HepG2 (cell line): ENCODE measurements around the gene TMEM135. TPM values are rescaled to one million over a fixed set of nuclear protein-coding genes. Genes with fewer than 3 reads are reported as not detected.

ENCODE experiments used
- ATAC-seq: fragments of 200-7000 bp; cut with Tn5 transposase; 3 replicates; pipeline ENCODE4 v1.9.1; 2020; ENCODE audit warnings: mild to moderate bottlenecking, moderate library complexity
- BruUV-seq: library from RNA; stranded (reverse); fragments of 400-500 nt; replicated peaks from 2 replicates; lab custom pipeline; 2021; lab: Mats Ljungman, UMichigan
- CTCF ChIA-PET: fragments of 300-600 bp; formaldehyde crosslinking; extraction: SDS; loops from one replicate; lab custom pipeline; 2021; ENCODE audit warnings: low total read pairs, inconsistent platforms, low intra/inter-chr PET ratio; lab: Yijun Ruan, JAX
- POLR2A ChIA-PET: fragments of 350-600 bp; sonication (Branson Sonifier 250); formaldehyde crosslinking; loops from one replicate; lab custom pipeline; 2020; ENCODE audit warnings: antibody characterized with exemption, inconsistent platforms; lab: Yijun Ruan, JAX
- DNase-seq: peaks from one replicate; pipeline ENCODE4 v3.0.0-alpha.2; 2015; ENCODE audit warnings: low spot score
- FAIRE-seq: peaks from 3 replicates; lab custom pipeline; 2011; peaks lifted over from hg19 to GRCh38; lab: Jason Lieb, UNC
- H2AFZ ChIP-seq: one replicate; pipeline ENCODE4 v1.6.1; 2011; ENCODE audit warnings: low read length, inconsistent platforms
- H3K27ac ChIP-seq: fragments of 300-600 bp; 3 replicates; pipeline ENCODE4 v1.8.0; 2011; ENCODE audit warnings: mixed run types, mild to moderate bottlenecking, mixed read lengths, low read length, inconsistent platforms; ENCODE audit not compliant: insufficient read depth; ENCODE audit errors: extremely low read length
- H3K27me3 ChIP-seq, 2 experiments: fragments of 200-600 bp in 1 of 2; 2 replicates in 1 of 2; 3 replicates in 1 of 2; pipeline versions ENCODE4 v1.6.0 to v1.8.0; 2011; ENCODE audit warnings: low read length in 2 of 2, mild to moderate bottlenecking in 2 of 2, moderate library complexity in 2 of 2, inconsistent platforms in 1 of 2; ENCODE audit not compliant: insufficient read depth in 2 of 2, control insufficient read depth in 1 of 2
- H3K36me3 ChIP-seq, 2 experiments: fragments of 200-600 bp in 1 of 2; replicated peaks in 1 of 2; 2 replicates in 1 of 2; 3 replicates in 1 of 2; pipeline versions ENCODE4 v1.5.1 to v1.8.0; 2011; ENCODE audit warnings: low read length in 2 of 2, inconsistent platforms in 1 of 2; ENCODE audit not compliant: insufficient read depth in 2 of 2, control insufficient read depth in 1 of 2
- H3K4me1 ChIP-seq: 2 replicates; pipeline ENCODE4 v1.5.1; 2012; ENCODE audit warnings: low read length, inconsistent platforms; ENCODE audit not compliant: insufficient read depth
- H3K4me2 ChIP-seq: 2 replicates; pipeline ENCODE4 v1.6.0; 2011; ENCODE audit warnings: low read depth, low read length, inconsistent platforms
- H3K4me3 ChIP-seq, 3 experiments: fragments of 200-600 bp in 1 of 3; sonication (generic), shearing (Covaris generic) in 1 of 3; replicated peaks in 1 of 3; 2 replicates each; pipeline ENCODE4 v1.5.1; 2011 to 2016; ENCODE audit warnings: low read length in 3 of 3, inconsistent platforms in 2 of 3, low read depth in 2 of 3, mild to moderate bottlenecking in 2 of 3, control low read depth in 1 of 3, mixed read lengths in 1 of 3; ENCODE audit not compliant: insufficient read depth in 1 of 3
- H3K79me2 ChIP-seq: one replicate; pipeline ENCODE4 v1.6.1; 2011; ENCODE audit warnings: low read length, inconsistent platforms; ENCODE audit not compliant: insufficient read depth
- H3K9ac ChIP-seq: 2 replicates; pipeline ENCODE4 v1.6.0; 2011; ENCODE audit warnings: mild to moderate bottlenecking, low read depth, low read length, inconsistent platforms; ENCODE audit not compliant: insufficient read depth
- H3K9me3 ChIP-seq: 2 replicates; pipeline ENCODE4 v1.5.1; 2012; ENCODE audit warnings: mild to moderate bottlenecking, low read length
- H4K20me1 ChIP-seq: 2 replicates; pipeline ENCODE4 v1.6.0; 2011; ENCODE audit warnings: inconsistent platforms, mild to moderate bottlenecking, low read length, moderate library complexity; ENCODE audit not compliant: insufficient read depth
- BCL6 ChIP-seq: IDR thresholded peaks from 2 replicates; pipeline ENCODE4 v1.6.1; 2016; ENCODE audit warnings: missing genetic modification reagents, missing compliant biosample characterization
- GATAD2A ChIP-seq: IDR thresholded peaks from 2 replicates; pipeline ENCODE4 v1.6.1; 2016
- SOX13 ChIP-seq, 3 experiments: fragments of 450-650 bp in 1 of 3; sonication (generic) in 1 of 3; formaldehyde crosslinking in 1 of 3; IDR thresholded peaks in 2 of 3; conservative IDR thresholded peaks in 1 of 3; 2 replicates each; pipeline versions ENCODE4 v1.5.0 to v1.6.1; 2016 to 2020; ENCODE audit warnings: antibody characterized with exemption in 1 of 3, mild to moderate bottlenecking in 1 of 3, missing compliant biosample characterization in 1 of 3, missing genetic modification reagents in 1 of 3, moderate library complexity in 1 of 3
- ZBTB46 ChIP-seq: sonication (generic); formaldehyde crosslinking; IDR thresholded peaks from 2 replicates; pipeline ENCODE4 v1.4.0; 2020; ENCODE audit warnings: mild to moderate bottlenecking, missing genetic modification reagents, borderline replicate concordance
- ZNF30 ChIP-seq: sonication (generic); formaldehyde crosslinking; IDR thresholded peaks from 2 replicates; pipeline ENCODE4 v1.5.0; 2020; ENCODE audit warnings: mild to moderate bottlenecking, missing genetic modification reagents
- WGBS: methylation state at CpG from one replicate; pipeline ENCODE4 v1.1.6; 2017; ENCODE audit warnings: low lambda C conversion rate; 5-methylcytosine and 5-hydroxymethylcytosine counted together
- in situ Hi-C: cut with HindIII; loops from 2 replicates; pipeline ENCODE4 v1.10.0; 2017; ENCODE audit warnings: low pct_unique_long_range_greater_than_20kb; ENCODE audit not compliant: extremely low pct_ligation_motif_present
- intact Hi-C: fragments of 100-400 bp; cut with micrococcal nuclease; formaldehyde crosslinking; loops from one replicate; pipeline ENCODE4 v1.10.0; 2022; ENCODE audit not compliant: unreplicated experiment
- polyA plus RNA-seq, 8 experiments: library from polyadenylated mRNA; depleted of rRNA in 3 of 8; stranded (reverse) in 7 of 8; unstranded in 1 of 8; fragments of >200 nt; fragmentation: Illumina TruSeq in 4 of 8; extraction: Trizol in 4 of 8; gene quantifications; 2 replicates each; pipeline versions ENCODE4 v1.2.1 to v1.2.3, GENCODE V29; 2011 to 2016; ENCODE audit warnings: low read depth in 4 of 8, missing spikeins in 1 of 8, mixed read lengths in 1 of 8; ENCODE audit not compliant: insufficient read depth in 1 of 8
- total RNA-seq, 5 experiments: library from RNA; depleted of rRNA; stranded (reverse); fragments of >200 nt; fragmentation: Illumina TruSeq; extraction: Trizol; gene quantifications; 2 replicates each; pipeline ENCODE4 v1.2.3, GENCODE V29; 2016; ENCODE audit warnings: low read depth in 1 of 5
- TF ChIP-seq, protein P1 (sequence below), 2 experiments: fragments of 450-650 bp in 1 of 2; sonication (generic) in 1 of 2; formaldehyde crosslinking in 1 of 2; IDR thresholded peaks; 2 replicates each; pipeline versions ENCODE4 v1.6.1 to v1.8.0; 2016 to 2022; ENCODE audit warnings: antibody characterized with exemption in 1 of 2, mild to moderate bottlenecking in 1 of 2, missing genetic modification reagents in 1 of 2
- TF ChIP-seq, protein P2 (sequence below): sonication (generic); formaldehyde crosslinking; IDR thresholded peaks from 2 replicates; pipeline ENCODE4 v1.4.0; 2020; ENCODE audit warnings: missing genetic modification reagents

Gene TMEM135
- total and polyA plus RNA-seq, 2 of the 13 experiments (the other 11 are each of a cell fraction or from before 2014, with no cell fraction given): 36.6 to 88.9 TPM

DNA sequence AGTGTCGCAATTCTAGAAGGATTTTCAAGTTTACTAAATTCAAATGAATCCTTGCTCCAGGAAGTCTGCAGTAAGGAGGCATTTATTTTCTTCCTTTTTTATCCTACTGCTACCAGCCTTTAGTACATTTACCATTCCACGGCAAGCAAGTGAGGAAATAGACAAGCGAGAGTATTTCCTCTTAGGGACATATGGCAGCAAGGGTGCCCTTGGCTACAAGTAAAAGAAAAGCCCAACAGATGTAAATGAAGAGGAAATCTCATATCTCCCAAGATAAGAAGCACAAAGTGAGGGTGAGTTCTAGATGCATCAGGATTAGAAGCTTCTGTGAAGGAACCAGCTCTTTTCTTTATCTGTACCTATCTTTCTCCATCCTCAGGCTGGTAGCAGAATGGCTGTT lies 44.7 kb upstream of the TMEM135 start (continued):
- no peak for TF ChIP-seq ZBTB46 (CRISPR knock-in tag)
- TF ChIP-seq, all 625 proteins: peak for 0

- DNase-seq (no peak), ATAC-seq (no peak), FAIRE-seq (peak; percentile 56)
- no peak overlapping the region for H3K4me3 ChIP-seq
- in situ Hi-C loops: loop anchor here (5.0 kb wide), 1 partner anchor 40 kb away; the partner anchor contains the start of gene FZD4
- H3K9me3 ChIP-seq: no peaks in the 10 kb centered on the region
- intact Hi-C loops: no loop called here
- ChIA-PET CTCF (no interaction called here), POLR2A (interaction anchor here (0.9 to 1.8 kb wide), 3 partner anchors 14 to 56 kb away, joined by 3 to 6 read pairs (median 3); partner anchors contain the start of gene TMEM135)
- peak overlapping the region; percentile 19 for H3K27ac ChIP-seq
- H3K79me2 ChIP-seq: no peaks in the 10 kb centered on the region
- TF ChIP-seq ZNF30 (no peak), BCL6 (CRISPR knock-in tag) (0 out of 2 replicates have a peak, but pooled peaks have one; percentile 8), SOX13 (IDR thresholded peaks at IDR 0.05) (no peak), SOX13 (CRISPR knock-in tag; conservative IDR thresholded peaks at IDR 0.05 in 1 of 2, IDR thresholded peaks at IDR 0.05 in 1 of 2) (peak in 1 of 2 experiments; percentile 57; a peak in 2 of 4 replicates), GATAD2A (CRISPR knock-in tag) (0 out of 2 replicates have a peak, but pooled peaks have one; percentile 4)
- TF ChIP-seq, protein P1, sequence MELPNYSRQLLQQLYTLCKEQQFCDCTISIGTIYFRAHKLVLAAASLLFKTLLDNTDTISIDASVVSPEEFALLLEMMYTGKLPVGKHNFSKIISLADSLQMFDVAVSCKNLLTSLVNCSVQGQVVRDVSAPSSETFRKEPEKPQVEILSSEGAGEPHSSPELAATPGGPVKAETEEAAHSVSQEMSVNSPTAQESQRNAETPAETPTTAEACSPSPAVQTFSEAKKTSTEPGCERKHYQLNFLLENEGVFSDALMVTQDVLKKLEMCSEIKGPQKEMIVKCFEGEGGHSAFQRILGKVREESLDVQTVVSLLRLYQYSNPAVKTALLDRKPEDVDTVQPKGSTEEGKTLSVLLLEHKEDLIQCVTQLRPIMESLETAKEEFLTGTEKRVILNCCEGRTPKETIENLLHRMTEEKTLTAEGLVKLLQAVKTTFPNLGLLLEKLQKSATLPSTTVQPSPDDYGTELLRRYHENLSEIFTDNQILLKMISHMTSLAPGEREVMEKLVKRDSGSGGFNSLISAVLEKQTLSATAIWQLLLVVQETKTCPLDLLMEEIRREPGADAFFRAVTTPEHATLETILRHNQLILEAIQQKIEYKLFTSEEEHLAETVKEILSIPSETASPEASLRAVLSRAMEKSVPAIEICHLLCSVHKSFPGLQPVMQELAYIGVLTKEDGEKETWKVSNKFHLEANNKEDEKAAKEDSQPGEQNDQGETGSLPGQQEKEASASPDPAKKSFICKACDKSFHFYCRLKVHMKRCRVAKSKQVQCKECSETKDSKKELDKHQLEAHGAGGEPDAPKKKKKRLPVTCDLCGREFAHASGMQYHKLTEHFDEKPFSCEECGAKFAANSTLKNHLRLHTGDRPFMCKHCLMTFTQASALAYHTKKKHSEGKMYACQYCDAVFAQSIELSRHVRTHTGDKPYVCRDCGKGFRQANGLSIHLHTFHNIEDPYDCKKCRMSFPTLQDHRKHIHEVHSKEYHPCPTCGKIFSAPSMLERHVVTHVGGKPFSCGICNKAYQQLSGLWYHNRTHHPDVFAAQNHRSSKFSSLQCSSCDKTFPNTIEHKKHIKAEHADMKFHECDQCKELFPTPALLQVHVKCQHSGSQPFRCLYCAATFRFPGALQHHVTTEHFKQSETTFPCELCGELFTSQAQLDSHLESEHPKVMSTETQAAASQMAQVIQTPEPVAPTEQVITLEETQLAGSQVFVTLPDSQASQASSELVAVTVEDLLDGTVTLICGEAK (IDR thresholded peaks at IDR 0.05): peak; percentile 35; the same call in 1 of the 2 replicates
- TF ChIP-seq, protein P1 (CRISPR knock-in tag; IDR thresholded peaks at IDR 0.05): peak; percentile 30; the same call in 1 of the 2 replicates
- TF ChIP-seq, protein P2, sequence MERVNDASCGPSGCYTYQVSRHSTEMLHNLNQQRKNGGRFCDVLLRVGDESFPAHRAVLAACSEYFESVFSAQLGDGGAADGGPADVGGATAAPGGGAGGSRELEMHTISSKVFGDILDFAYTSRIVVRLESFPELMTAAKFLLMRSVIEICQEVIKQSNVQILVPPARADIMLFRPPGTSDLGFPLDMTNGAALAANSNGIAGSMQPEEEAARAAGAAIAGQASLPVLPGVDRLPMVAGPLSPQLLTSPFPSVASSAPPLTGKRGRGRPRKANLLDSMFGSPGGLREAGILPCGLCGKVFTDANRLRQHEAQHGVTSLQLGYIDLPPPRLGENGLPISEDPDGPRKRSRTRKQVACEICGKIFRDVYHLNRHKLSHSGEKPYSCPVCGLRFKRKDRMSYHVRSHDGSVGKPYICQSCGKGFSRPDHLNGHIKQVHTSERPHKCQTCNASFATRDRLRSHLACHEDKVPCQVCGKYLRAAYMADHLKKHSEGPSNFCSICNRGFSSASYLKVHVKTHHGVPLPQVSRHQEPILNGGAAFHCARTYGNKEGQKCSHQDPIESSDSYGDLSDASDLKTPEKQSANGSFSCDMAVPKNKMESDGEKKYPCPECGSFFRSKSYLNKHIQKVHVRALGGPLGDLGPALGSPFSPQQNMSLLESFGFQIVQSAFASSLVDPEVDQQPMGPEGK (CRISPR knock-in tag): 0 out of 2 replicates have a peak, but pooled peaks have one; percentile 12
- H3K4me2 ChIP-seq: no peak overlapping the region
- BruUV-seq: no TSS peak
- H2AFZ ChIP-seq: no peak overlapping the region
- H3K9ac ChIP-seq: no peak overlapping the region
- H3K4me1 ChIP-seq: peaks cover 75% of the 10 kb centered on the region
- no peaks in the 10 kb centered on the region for H3K27me3 ChIP-seq
- WGBS: 83% methylated on average over 1 of the region's 1 CpG
- H4K20me1 ChIP-seq: no peaks in the 10 kb centered on the region
- no peaks in the 10 kb centered on the region for H3K36me3 ChIP-seq
Observed at GRCh38 chr11:86996953-86997570, 40.7 kb upstream of the TMEM135 start.
